PC-3 (cell line): Measurements from ENCODE around the gene CHRNE.

Experiments used
- EZH2 ChIP-seq: fragments of 300-600 bp; sonication (generic); IDR thresholded peaks from one replicate; pipeline ENCODE4 v1.6.1; 2017; ENCODE audit warnings: antibody characterized with exemption, mild to moderate bottlenecking, low read length; ENCODE audit not compliant: unreplicated experiment
- EZH2phosphoT487 ChIP-seq: fragments of 300-600 bp; sonication (generic); IDR thresholded peaks from 2 replicates; pipeline ENCODE4 v1.6.1; 2018; ENCODE audit warnings: mild to moderate bottlenecking, antibody characterized with exemption, low read length, borderline replicate concordance
- TF ChIP-seq, protein P1 (sequence below): fragments of 300-600 bp; sonication (generic); conservative IDR thresholded peaks from 2 replicates; pipeline ENCODE4 v1.5.1; 2017; ENCODE audit warnings: antibody characterized with exemption, low read depth, mild to moderate bottlenecking, low read length

DNA sequence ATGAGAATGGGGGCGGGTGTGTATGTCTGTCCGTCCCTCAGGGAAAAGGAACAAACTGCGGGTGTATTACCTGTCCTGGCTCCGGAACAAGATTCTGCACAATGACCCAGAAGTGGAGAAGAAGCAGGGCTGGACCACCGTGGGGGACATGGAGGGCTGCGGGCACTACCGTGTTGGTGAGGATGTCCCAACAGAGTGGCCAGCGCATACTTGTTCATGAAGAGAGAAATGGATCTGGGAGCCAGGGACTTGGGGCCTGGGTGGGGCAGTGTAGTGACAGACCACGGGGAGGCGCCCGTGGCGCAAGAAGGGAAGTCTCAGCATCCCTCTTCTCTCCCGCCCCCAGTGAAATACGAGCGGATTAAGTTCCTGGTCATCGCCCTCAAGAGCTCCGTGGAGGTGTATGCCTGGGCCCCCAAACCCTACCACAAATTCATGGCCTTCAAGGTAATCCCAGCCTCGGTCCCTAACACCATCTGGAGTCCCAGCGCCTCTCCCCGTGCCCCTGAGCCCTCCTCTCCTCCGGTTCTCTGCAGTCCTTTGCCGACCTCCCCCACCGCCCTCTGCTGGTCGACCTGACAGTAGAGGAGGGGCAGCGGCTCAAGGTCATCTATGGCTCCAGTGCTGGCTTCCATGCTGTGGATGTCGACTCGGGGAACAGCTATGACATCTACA lies 7.1 kb downstream of the CHRNE start:
- TF ChIP-seq, protein P1, sequence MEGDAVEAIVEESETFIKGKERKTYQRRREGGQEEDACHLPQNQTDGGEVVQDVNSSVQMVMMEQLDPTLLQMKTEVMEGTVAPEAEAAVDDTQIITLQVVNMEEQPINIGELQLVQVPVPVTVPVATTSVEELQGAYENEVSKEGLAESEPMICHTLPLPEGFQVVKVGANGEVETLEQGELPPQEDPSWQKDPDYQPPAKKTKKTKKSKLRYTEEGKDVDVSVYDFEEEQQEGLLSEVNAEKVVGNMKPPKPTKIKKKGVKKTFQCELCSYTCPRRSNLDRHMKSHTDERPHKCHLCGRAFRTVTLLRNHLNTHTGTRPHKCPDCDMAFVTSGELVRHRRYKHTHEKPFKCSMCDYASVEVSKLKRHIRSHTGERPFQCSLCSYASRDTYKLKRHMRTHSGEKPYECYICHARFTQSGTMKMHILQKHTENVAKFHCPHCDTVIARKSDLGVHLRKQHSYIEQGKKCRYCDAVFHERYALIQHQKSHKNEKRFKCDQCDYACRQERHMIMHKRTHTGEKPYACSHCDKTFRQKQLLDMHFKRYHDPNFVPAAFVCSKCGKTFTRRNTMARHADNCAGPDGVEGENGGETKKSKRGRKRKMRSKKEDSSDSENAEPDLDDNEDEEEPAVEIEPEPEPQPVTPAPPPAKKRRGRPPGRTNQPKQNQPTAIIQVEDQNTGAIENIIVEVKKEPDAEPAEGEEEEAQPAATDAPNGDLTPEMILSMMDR = no peak
- TF ChIP-seq EZH2 (no peak), EZH2phosphoT487 (no peak)
